H1 (cell line): Measurements from ENCODE around the gene CDK2. TPM values are rescaled to one million over a fixed set of nuclear protein-coding genes. Genes with fewer than 3 reads are reported as not detected.

Experiments used
- BRCA1 ChIP-seq: IDR thresholded peaks from 2 replicates; pipeline ENCODE4 v1.6.1; 2012; ENCODE audit warnings: low read depth, low read length, improper control_type of control experiment
- CBX8 ChIP-seq: fragments of 300-800, 300-1000 bp; sonication (generic); IDR thresholded peaks from 2 replicates; pipeline ENCODE4 v1.7.1; 2016; ENCODE audit warnings: low read depth, low read length, borderline replicate concordance
- CHD1 ChIP-seq: IDR thresholded peaks from 2 replicates; pipeline ENCODE4 v1.6.1; 2012; ENCODE audit warnings: low read depth, low read length, improper control_type of control experiment
- CHD2 ChIP-seq: IDR thresholded peaks from 2 replicates; pipeline ENCODE4 v1.6.1; 2012; ENCODE audit warnings: low read length, improper control_type of control experiment
- EGR1 ChIP-seq: IDR thresholded peaks from 2 replicates; pipeline ENCODE4 v1.6.1; 2011; ENCODE audit warnings: low read depth, low read length, borderline replicate concordance
- EP300 ChIP-seq, 2 experiments: IDR thresholded peaks; 1 replicate in 1 of 2; 2 replicates in 1 of 2; pipeline ENCODE4 v1.6.1; 2011 to 2012; ENCODE audit warnings: low read depth in 2 of 2, low read length in 2 of 2, mild to moderate bottlenecking in 2 of 2, borderline replicate concordance in 1 of 2, inconsistent platforms in 1 of 2, moderate library complexity in 1 of 2
- EZH2 ChIP-seq: fragments of 200-600 bp; sonication (generic); IDR thresholded peaks from 2 replicates; pipeline ENCODE4 v1.7.1; 2012; ENCODE audit warnings: low read depth, mild to moderate bottlenecking, moderate library complexity, low read length, inconsistent platforms; ENCODE audit not compliant: severe bottlenecking
- GABPA ChIP-seq: IDR thresholded peaks from 2 replicates; pipeline ENCODE4 v1.6.1; 2011; ENCODE audit warnings: mild to moderate bottlenecking, low read length, moderate library complexity, borderline replicate concordance; ENCODE audit not compliant: insufficient read depth
- MAFK ChIP-seq: IDR thresholded peaks from 2 replicates; pipeline ENCODE4 v1.6.1; 2012; ENCODE audit warnings: low read depth, mild to moderate bottlenecking, improper control_type of control experiment, low read length
- MAX ChIP-seq: IDR thresholded peaks from 2 replicates; pipeline ENCODE4 v1.6.1; 2012; ENCODE audit warnings: inconsistent platforms
- PHF8 ChIP-seq: fragments of 200-600 bp; sonication (generic); conservative IDR thresholded peaks from 2 replicates; pipeline ENCODE4 v1.7.1; 2012; ENCODE audit warnings: low read depth, mild to moderate bottlenecking, inconsistent platforms, low read length, moderate library complexity
- POLR2AphosphoS5 ChIP-seq: IDR thresholded peaks from 2 replicates; pipeline ENCODE4 v1.6.1; 2011; ENCODE audit warnings: low read depth, low read length
- POU5F1 ChIP-seq: IDR thresholded peaks from 2 replicates; pipeline ENCODE4 v1.6.1; 2011; ENCODE audit warnings: low read depth, mild to moderate bottlenecking, low read length, moderate library complexity
- RAD21 ChIP-seq, 2 experiments: IDR thresholded peaks in 1 of 2; conservative IDR thresholded peaks in 1 of 2; 2 replicates each; pipeline ENCODE4 v1.6.1; 2011; ENCODE audit warnings: low read depth in 2 of 2, low read length in 2 of 2, improper control_type of control experiment in 1 of 2, inconsistent platforms in 1 of 2, mild to moderate bottlenecking in 1 of 2, moderate library complexity in 1 of 2
- RBBP5 ChIP-seq: IDR thresholded peaks from 2 replicates; pipeline ENCODE4 v1.7.1; 2012; ENCODE audit warnings: low read depth, mild to moderate bottlenecking, inconsistent platforms, low read length, moderate library complexity, borderline replicate concordance
- RNF2 ChIP-seq: fragments of 200-900, 300-1000 bp; sonication (generic); IDR thresholded peaks from 2 replicates; pipeline ENCODE4 v1.7.1; 2016; ENCODE audit warnings: borderline replicate concordance, low read depth, mild to moderate bottlenecking, antibody characterized with exemption, low read length; ENCODE audit not compliant: poor library complexity, severe bottlenecking; ENCODE audit errors: missing control alignments
- SIRT6 ChIP-seq: IDR thresholded peaks from one replicate; pipeline ENCODE4 v1.7.1; 2012; ENCODE audit warnings: low read length, inconsistent platforms
- SP2 ChIP-seq: IDR thresholded peaks from 2 replicates; pipeline ENCODE4 v1.6.1; 2012; ENCODE audit warnings: mild to moderate bottlenecking, low read length, inconsistent platforms
- SUZ12 ChIP-seq: fragments of 200-600 bp; sonication (generic); IDR thresholded peaks from 2 replicates; pipeline ENCODE4 v1.6.1; 2012; ENCODE audit warnings: mild to moderate bottlenecking, inconsistent platforms, low read length, moderate library complexity, mixed read lengths
- TAF1 ChIP-seq: IDR thresholded peaks from 2 replicates; pipeline ENCODE4 v1.6.1; 2011; ENCODE audit warnings: mild to moderate bottlenecking, low read depth, low read length
- TAF7 ChIP-seq: optimal IDR thresholded peaks from 2 replicates; pipeline ENCODE3; 2011; ENCODE audit warnings: low read depth, mild to moderate bottlenecking, inconsistent platforms, low read length, moderate library complexity, borderline replicate concordance
- TBP ChIP-seq: IDR thresholded peaks from 2 replicates; pipeline ENCODE4 v1.6.1; 2011; ENCODE audit warnings: low read depth, low read length, improper control_type of control experiment
- YY1 ChIP-seq: IDR thresholded peaks from 2 replicates; pipeline ENCODE4 v1.6.1; 2011; ENCODE audit warnings: low read depth, mild to moderate bottlenecking, low read length
- polyA plus RNA-seq, 7 experiments: library from polyadenylated mRNA; depleted of rRNA in 3 of 7; stranded (reverse) in 5 of 7; unstranded in 2 of 7; fragments of >200 nt in 5 of 7; fragments of 200-250 nt in 2 of 7; gene quantifications; 1 replicate in 5 of 7; 2 replicates in 1 of 7; 4 replicates in 1 of 7; pipeline versions ENCODE4 v1.2.1 to v1.2.3, GENCODE V29; 2011 to 2013; ENCODE audit warnings: missing spikeins in 2 of 7, mixed read lengths in 2 of 7
- total RNA-seq: library from RNA; stranded (reverse); fragmentation: NEBNext Ultra II Directional; extraction: Animal tissue kit (Norgen Biotek cat#: 25700); gene quantifications from 2 replicates; pipeline ENCODE4 v1.2.1, GENCODE V29; 2021

Gene CDK2
- total and polyA plus RNA-seq, 2 of the 8 experiments (the other 6 are each of a cell fraction or from before 2014, with no cell fraction given), result 39.4 to 42.5 TPM

GRCh38 chr12:56007564-56008559, 41.2 kb downstream of the CDK2 start (continued):
- TF ChIP-seq POU5F1 (no peak), TAF7 (no peak), RAD21 (IDR thresholded peaks at IDR 0.05 in 1 of 2, conservative IDR thresholded peaks at IDR 0.05 in 1 of 2; ENCODE audit: low read depth in 2 of 2, low read length in 2 of 2) (no peak), MAX (no peak), TAF1 (peak; percentile 62; the same call in 1 of the 2 replicates), POLR2AphosphoS5 (peak; percentile 47), MAFK (no peak), GABPA (no peak), TBP (no peak; the same call in 1 of the 2 replicates), SUZ12 (no peak), SIRT6 (no peak), SP2 (no peak), RBBP5 (peak; percentile 59; the same call in 1 of the 2 replicates), PHF8 (peak; percentile 87), CHD2 (no peak), EGR1 (peak; percentile 42; the same call in 1 of the 2 replicates), BRCA1 (no peak), CBX8 (no peak), EP300 (IDR thresholded peaks at IDR 0.05; ENCODE audit: borderline replicate concordance in 1 of 2, low read depth in 2 of 2, low read length in 2 of 2) (no peak), RNF2 (no peak), EZH2 (no peak), YY1 (no peak), CHD1 (no peak)
